ENCODE results near the gene PKP3.

The PKP3 gene

GRCh38 chr11:403021-403760, 9.2 kb downstream of the PKP3 start:
- no peaks in the 10 kb centered on the region for H3K27me3 ChIP-seq (ENCODE audit: insufficient read depth, low read length)
- no peak overlapping the region for H3K4me3 ChIP-seq (ENCODE audit: low read depth, low read length)
- no peaks in the 10 kb centered on the region for H3K4me1 ChIP-seq (ENCODE audit: control insufficient read depth, insufficient read depth, low read length, unreplicated experiment)
- H2AFZ ChIP-seq (ENCODE audit: low read length, unreplicated experiment) = no peak overlapping the region
- H3K27ac ChIP-seq (ENCODE audit: low read depth, low read length) = no peak overlapping the region
- H3K36me3 ChIP-seq (ENCODE audit: insufficient read depth, low read length) = no peaks in the 10 kb centered on the region
- no peaks in the 10 kb centered on the region for H3K79me2 ChIP-seq (ENCODE audit: control insufficient read depth, insufficient read depth, low read length, unreplicated experiment)

GRCh38 chr11:403761-404431, 9.9 kb downstream of the PKP3 start:
- H2AFZ ChIP-seq (ENCODE audit: low read length, unreplicated experiment) = no peak overlapping the region
- H3K4me1 ChIP-seq (ENCODE audit: control insufficient read depth, insufficient read depth, low read length, unreplicated experiment) = no peaks in the 10 kb centered on the region
- no peak overlapping the region for H3K27ac ChIP-seq (ENCODE audit: low read depth, low read length)
- no peak overlapping the region for H3K4me3 ChIP-seq (ENCODE audit: low read depth, low read length)
- H3K27me3 ChIP-seq (ENCODE audit: insufficient read depth, low read length) = no peaks in the 10 kb centered on the region
- no peaks in the 10 kb centered on the region for H3K79me2 ChIP-seq (ENCODE audit: control insufficient read depth, insufficient read depth, low read length, unreplicated experiment)
- H3K36me3 ChIP-seq (ENCODE audit: insufficient read depth, low read length) = no peaks in the 10 kb centered on the region

GRCh38 chr11:404551-405264, 10.7 kb downstream of the PKP3 start:
- no peak overlapping the region for H3K4me3 ChIP-seq (ENCODE audit: low read depth, low read length)
- no peak overlapping the region for H3K27ac ChIP-seq (ENCODE audit: low read depth, low read length)
- H2AFZ ChIP-seq (ENCODE audit: low read length, unreplicated experiment) = no peak overlapping the region
- no peaks in the 10 kb centered on the region for H3K27me3 ChIP-seq (ENCODE audit: insufficient read depth, low read length)
- H3K79me2 ChIP-seq (ENCODE audit: control insufficient read depth, insufficient read depth, low read length, unreplicated experiment) = no peaks in the 10 kb centered on the region
- no peaks in the 10 kb centered on the region for H3K36me3 ChIP-seq (ENCODE audit: insufficient read depth, low read length)
- H3K4me1 ChIP-seq (ENCODE audit: control insufficient read depth, insufficient read depth, low read length, unreplicated experiment) = no peaks in the 10 kb centered on the region

GRCh38 chr11:405323-405953, 11.4 kb downstream of the PKP3 start:
- Histone ChIP-seq H3K79me2 (ENCODE audit: control insufficient read depth, insufficient read depth, low read length, unreplicated experiment) (no peaks in the 10 kb centered on the region), H3K4me3 (ENCODE audit: low read depth, low read length) (no peak overlapping the region), H3K36me3 (ENCODE audit: insufficient read depth, low read length) (no peaks in the 10 kb centered on the region), H2AFZ (ENCODE audit: low read length, unreplicated experiment) (no peak overlapping the region), H3K27me3 (ENCODE audit: insufficient read depth, low read length) (no peaks in the 10 kb centered on the region), H3K4me1 (ENCODE audit: control insufficient read depth, insufficient read depth, low read length, unreplicated experiment) (no peaks in the 10 kb centered on the region), H3K27ac (ENCODE audit: low read depth, low read length) (no peak overlapping the region)

GRCh38 chr11:405954-406795, 12.2 kb downstream of the PKP3 start:
- Histone ChIP-seq H3K36me3 (ENCODE audit: insufficient read depth, low read length) (no peaks in the 10 kb centered on the region), H3K4me3 (ENCODE audit: low read depth, low read length) (peak overlapping the region; percentile 85), H2AFZ (ENCODE audit: low read length, unreplicated experiment) (peak overlapping the region; percentile 84)

GRCh38 chr11:406796-407650, 13.0 kb downstream of the PKP3 start:
- Histone ChIP-seq H3K79me2 (ENCODE audit: control insufficient read depth, insufficient read depth, low read length, unreplicated experiment) (no peaks in the 10 kb centered on the region), H3K4me1 (ENCODE audit: control insufficient read depth, insufficient read depth, low read length, unreplicated experiment) (no peaks in the 10 kb centered on the region), H3K36me3 (ENCODE audit: insufficient read depth, low read length) (no peaks in the 10 kb centered on the region), H2AFZ (ENCODE audit: low read length, unreplicated experiment) (peak overlapping the region; percentile 84), H3K27me3 (ENCODE audit: insufficient read depth, low read length) (no peaks in the 10 kb centered on the region), H3K27ac (ENCODE audit: low read depth, low read length) (no peak overlapping the region), H3K4me3 (ENCODE audit: low read depth, low read length) (peak overlapping the region; percentile 85)

More at GRCh38 chr11:405954-406795, 12.2 kb downstream of the PKP3 start:
- Histone ChIP-seq H3K79me2 (ENCODE audit: control insufficient read depth, insufficient read depth, low read length, unreplicated experiment) (no peaks in the 10 kb centered on the region), H3K27me3 (ENCODE audit: insufficient read depth, low read length) (no peaks in the 10 kb centered on the region), H3K27ac (ENCODE audit: low read depth, low read length) (no peak overlapping the region), H3K4me1 (ENCODE audit: control insufficient read depth, insufficient read depth, low read length, unreplicated experiment) (no peaks in the 10 kb centered on the region)

GRCh38 chr11:407651-408123, 13.7 kb downstream of the PKP3 start:
- Histone ChIP-seq H3K27ac (ENCODE audit: low read depth, low read length) (no peak overlapping the region), H3K4me3 (ENCODE audit: low read depth, low read length) (no peak overlapping the region), H3K79me2 (ENCODE audit: control insufficient read depth, insufficient read depth, low read length, unreplicated experiment) (no peaks in the 10 kb centered on the region), H3K27me3 (ENCODE audit: insufficient read depth, low read length) (no peaks in the 10 kb centered on the region), H2AFZ (ENCODE audit: low read length, unreplicated experiment) (no peak overlapping the region), H3K4me1 (ENCODE audit: control insufficient read depth, insufficient read depth, low read length, unreplicated experiment) (no peaks in the 10 kb centered on the region), H3K36me3 (ENCODE audit: insufficient read depth, low read length) (no peaks in the 10 kb centered on the region)

- no peaks in the 10 kb centered on the region for H3K4me1 ChIP-seq (ENCODE audit: control insufficient read depth, insufficient read depth, low read length, unreplicated experiment)
- no peak overlapping the region for H3K27ac ChIP-seq (ENCODE audit: low read depth, low read length)
- H3K27me3 ChIP-seq (ENCODE audit: insufficient read depth, low read length) = no peaks in the 10 kb centered on the region
- no peak overlapping the region for H3K4me3 ChIP-seq (ENCODE audit: low read depth, low read length)
- no peak overlapping the region for H2AFZ ChIP-seq (ENCODE audit: low read length, unreplicated experiment)
- H3K36me3 ChIP-seq (ENCODE audit: insufficient read depth, low read length) = no peaks in the 10 kb centered on the region
- H3K79me2 ChIP-seq (ENCODE audit: control insufficient read depth, insufficient read depth, low read length, unreplicated experiment) = no peaks in the 10 kb centered on the region
Observed at GRCh38 chr11:408154-409007, 14.4 kb downstream of the PKP3 start.

Data from ACC112 (cell line).